Measurements from ENCODE around the gene OXCT2.

Gene OXCT2

GRCh38 chr1:39808784-39809517 is 37.8 kb upstream of the OXCT2 start:
- ChIA-PET POLR2A (ENCODE audit: low non-redundant PET) (no interaction called here), CTCF (no interaction called here)
- no peak for TF ChIP-seq CTCF (conservative IDR thresholded peaks at IDR 0.05; ENCODE audit: low read depth)
- H3K27ac ChIP-seq, result no peak overlapping the region
- DNase-seq (ENCODE audit: low spot score), result no peak

- CTCF ChIA-PET, result interaction anchor here (0.7 kb wide), 1 partner anchor 196 kb away, joined by 4 read pairs; no protein-coding TSS in a partner anchor
- H3K27ac ChIP-seq, result no peak overlapping the region
- POLR2A ChIA-PET (ENCODE audit: low non-redundant PET), result no interaction called here
- DNase-seq (ENCODE audit: low spot score), result no peak
- TF ChIP-seq CTCF (conservative IDR thresholded peaks at IDR 0.05; ENCODE audit: low read depth), result no peak
These were observed 34.2 kb upstream of the OXCT2 start for GRCh38 chr1:39805385-39805784.

GRCh38 chr1:39802496-39803260 is 31.5 kb upstream of the OXCT2 start:
- no peak for DNase-seq (ENCODE audit: low spot score)
- ChIA-PET CTCF (interaction anchor here (0.6 to 0.7 kb wide), 3 partner anchors 78 to 219 kb away, joined by 3 read pairs; no protein-coding TSS in a partner anchor), POLR2A (ENCODE audit: low non-redundant PET) (no interaction called here)
- TF ChIP-seq CTCF (conservative IDR thresholded peaks at IDR 0.05; ENCODE audit: low read depth), result no peak
- H3K27ac ChIP-seq, result no peak overlapping the region

GRCh38 chr1:39800471-39800835 is 29.3 kb upstream of the OXCT2 start:
- peak; percentile 41 for DNase-seq (ENCODE audit: low spot score)
- ChIA-PET POLR2A (ENCODE audit: low non-redundant PET) (no interaction called here), CTCF (interaction anchor here (0.5 to 0.6 kb wide), 4 partner anchors 129 to 841 kb away, joined by 3 read pairs; no protein-coding TSS in a partner anchor)
- TF ChIP-seq CTCF (conservative IDR thresholded peaks at IDR 0.05; ENCODE audit: low read depth), result no peak
- H3K27ac ChIP-seq, result no peak overlapping the region

GRCh38 chr1:39799770-39800470 is 28.8 kb upstream of the OXCT2 start:
- TF ChIP-seq CTCF (conservative IDR thresholded peaks at IDR 0.05; ENCODE audit: low read depth), result peak; percentile 73
- peak overlapping the region; percentile 66 for H3K27ac ChIP-seq
- CTCF ChIA-PET, result interaction anchor here (0.5 to 1.1 kb wide), 6 partner anchors 11 to 842 kb away, joined by 3 to 4 read pairs (median 3); partner anchors contain the start of gene BMP8B
- POLR2A ChIA-PET (ENCODE audit: low non-redundant PET), result no interaction called here
- DNase-seq (ENCODE audit: low spot score), result peak; percentile 95

- peak overlapping the region; percentile 66 for H3K27ac ChIP-seq
- CTCF ChIA-PET, result interaction anchor here (0.6 to 1.1 kb wide), 4 partner anchors 10 to 169 kb away, joined by 3 to 4 read pairs (median 4); partner anchors contain the start of gene BMP8B
- POLR2A ChIA-PET (ENCODE audit: low non-redundant PET), result interaction anchor here (0.6 kb wide), 1 partner anchor 10 kb away, joined by 4 read pairs; no protein-coding TSS in a partner anchor
- DNase-seq (ENCODE audit: low spot score), result peak; percentile 50
These were observed 28.0 kb upstream of the OXCT2 start for GRCh38 chr1:39798859-39799769.
